Activated T-helper 17 cell treated with anti-CD3 and anti-CD28 coated beads, Interleukin-2, amount 50 U/mL, for 72 hours (primary cell): Measurements from ENCODE around the gene SETD2. TPM values are rescaled to one million over a fixed set of nuclear protein-coding genes. Genes with fewer than 3 reads are reported as not detected.

ENCODE experiments used
- ATAC-seq: fragments of 150-1000 bp; cut with Tn5 transposase; replicated peaks from 2 replicates; pipeline ENCODE4 v1.10.0; 2021; ENCODE audit warnings: mild to moderate bottlenecking, moderate library complexity
- H3K27ac Mint-ChIP-seq: one replicate; pipeline ENCODE4 v1.8.0; 2022; ENCODE audit warnings: mixed read lengths
- H3K27me3 Mint-ChIP-seq: one replicate; pipeline ENCODE4 v1.8.0; 2022; ENCODE audit warnings: mixed read lengths
- H3K36me3 Mint-ChIP-seq: one replicate; pipeline ENCODE4 v1.8.0; 2022; ENCODE audit warnings: low read depth, mild to moderate bottlenecking, mixed read lengths
- H3K4me1 Mint-ChIP-seq: one replicate; pipeline ENCODE4 v1.8.0; 2022; ENCODE audit warnings: mixed read lengths
- H3K4me3 Mint-ChIP-seq: one replicate; pipeline ENCODE4 v1.8.0; 2022; ENCODE audit warnings: mild to moderate bottlenecking, mixed read lengths
- H3K9me3 Mint-ChIP-seq: one replicate; pipeline ENCODE4 v1.8.0; 2022; ENCODE audit warnings: mixed read lengths
- total RNA-seq, 2 donors: library from RNA; stranded (reverse); gene quantifications; one replicate each; pipeline ENCODE4 v1.2.3, GENCODE V29; 2022

SETD2 gene
- total RNA-seq, 2 donors from 2014 or later, result 28.8 to 33.1 TPM

DNA sequence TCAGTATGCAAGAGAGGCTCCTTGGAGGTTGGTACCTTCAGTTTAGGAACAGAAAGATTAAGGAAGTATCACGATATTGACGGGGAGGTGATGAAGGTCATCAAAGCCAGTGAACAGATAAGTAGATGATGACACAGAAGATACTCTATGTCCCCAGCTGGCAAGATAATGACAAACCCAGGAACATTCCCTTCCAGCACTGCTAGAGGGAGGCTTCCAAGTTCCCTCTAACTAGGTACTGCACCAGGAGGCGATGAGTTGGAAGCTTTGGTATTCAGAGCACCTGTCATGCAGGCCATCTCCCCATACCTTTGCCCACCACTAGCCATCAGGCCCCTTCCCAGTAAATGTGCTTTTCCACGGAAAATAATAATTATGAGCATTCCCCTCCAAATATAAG, 143.6 kb downstream of the SETD2 start:
- Mint-ChIP-seq H3K9me3 (no peaks in the 10 kb centered on the region), H3K4me3 (peak overlapping the region; percentile 76), H3K27me3 (no peaks in the 10 kb centered on the region), H3K36me3 (peaks cover 42% of the 10 kb centered on the region), H3K27ac (peak overlapping the region; percentile 90), H3K4me1 (peaks cover 34% of the 10 kb centered on the region)
- ATAC-seq, result no peak

- Mint-ChIP-seq H3K4me3 (peak overlapping the region; percentile 76), H3K27ac (peak overlapping the region; percentile 90), H3K4me1 (peaks cover 31% of the 10 kb centered on the region), H3K36me3 (peaks cover 45% of the 10 kb centered on the region), H3K27me3 (no peaks in the 10 kb centered on the region), H3K9me3 (no peaks in the 10 kb centered on the region)
- ATAC-seq, result peak; percentile 84
Measured at GRCh38 chr3:47019201-47019600, 144.7 kb downstream of the SETD2 start.

DNA sequence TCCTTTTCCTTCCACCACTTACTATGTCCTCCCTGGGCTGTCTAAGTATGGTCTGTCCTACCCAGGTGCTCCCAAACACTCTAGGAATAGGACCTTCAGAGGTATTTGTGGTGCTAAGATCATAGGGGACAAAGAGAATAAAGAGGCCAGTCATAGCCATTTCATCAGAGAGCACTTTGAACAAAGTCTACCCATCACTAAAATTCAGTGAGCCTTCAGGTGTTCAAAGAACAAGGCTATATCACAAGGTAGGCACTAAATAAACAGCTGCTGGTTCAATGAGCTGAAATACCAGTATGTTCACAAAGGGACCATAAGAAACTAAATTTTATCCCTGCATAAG, 145.7 kb downstream of the SETD2 start:
- no peaks in the 10 kb centered on the region for H3K27me3 Mint-ChIP-seq
- peak overlapping the region; percentile 90 for H3K27ac Mint-ChIP-seq
- H3K9me3 Mint-ChIP-seq, result no peaks in the 10 kb centered on the region
- H3K4me1 Mint-ChIP-seq, result peaks cover 31% of the 10 kb centered on the region
- no peak for ATAC-seq
- peak overlapping the region; percentile 76 for H3K4me3 Mint-ChIP-seq
- peaks cover 48% of the 10 kb centered on the region for H3K36me3 Mint-ChIP-seq

DNA sequence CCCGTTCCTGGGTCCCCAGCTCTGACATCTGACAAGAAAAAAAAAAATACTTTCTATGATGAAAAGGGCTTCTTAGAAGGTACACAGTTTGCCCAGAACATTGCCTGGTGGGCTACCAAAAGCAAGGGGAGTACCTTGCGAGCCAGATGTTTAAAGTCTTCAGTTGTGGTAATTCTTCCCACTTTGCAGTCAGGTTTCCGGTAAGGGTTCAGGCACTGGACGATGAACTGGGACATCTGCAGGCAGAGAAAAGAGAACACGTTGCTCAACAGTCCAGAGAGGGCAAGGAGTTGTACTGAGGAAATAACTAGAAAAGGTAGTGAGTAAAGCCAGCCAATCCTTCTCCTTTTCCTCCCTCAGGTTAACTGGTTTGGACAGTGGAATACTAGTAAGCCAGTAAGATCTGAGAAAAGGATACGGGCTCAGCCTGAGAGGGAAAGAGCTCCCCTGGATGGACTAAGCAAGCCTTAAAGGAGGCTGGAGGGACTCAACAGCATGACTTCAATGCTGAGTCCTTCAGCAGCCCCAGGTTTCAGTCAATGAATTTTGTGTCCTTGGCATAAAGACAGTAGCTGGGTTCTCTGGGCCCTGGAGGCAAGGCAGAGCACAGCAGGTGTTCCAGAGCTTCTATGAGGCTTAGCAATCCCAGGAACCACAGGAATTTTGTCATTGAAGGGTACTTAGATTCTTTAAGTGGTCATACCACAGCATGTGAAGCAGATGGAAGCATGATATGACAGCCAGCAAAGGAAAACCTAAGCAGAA, 146.2 kb downstream of the SETD2 start:
- no peak for ATAC-seq
- Mint-ChIP-seq H3K27me3 (no peaks in the 10 kb centered on the region), H3K9me3 (no peaks in the 10 kb centered on the region), H3K36me3 (peaks cover 48% of the 10 kb centered on the region), H3K4me1 (peaks cover 31% of the 10 kb centered on the region), H3K27ac (peak overlapping the region; percentile 90), H3K4me3 (peak overlapping the region; percentile 76)

DNA sequence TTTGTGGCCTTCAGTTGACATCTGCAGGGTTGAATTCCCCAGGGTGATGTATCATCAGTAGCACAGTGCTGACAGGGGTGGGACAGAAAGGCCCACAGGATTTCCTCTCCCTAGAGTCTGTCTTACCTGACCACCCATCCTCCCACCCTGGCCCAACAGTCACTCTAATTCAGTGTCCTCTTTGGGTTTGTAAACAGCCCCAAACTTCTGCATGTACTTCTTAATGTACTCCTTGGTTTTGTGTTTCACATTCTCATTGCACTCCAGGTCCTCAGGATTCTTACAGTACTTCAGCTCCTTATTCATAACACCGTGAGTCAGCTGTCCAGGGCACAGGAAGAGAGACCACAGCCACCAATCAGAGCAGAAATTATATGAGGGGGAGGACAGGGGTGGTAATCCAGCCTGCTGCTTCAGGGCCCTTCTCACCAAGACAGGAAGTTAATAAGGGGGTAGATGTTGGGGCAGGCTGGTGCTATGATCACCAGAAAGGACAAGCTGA, 146.9 kb downstream of the SETD2 start:
- Mint-ChIP-seq H3K9me3 (no peaks in the 10 kb centered on the region), H3K4me3 (peak overlapping the region; percentile 76), H3K36me3 (peaks cover 48% of the 10 kb centered on the region), H3K4me1 (peaks cover 31% of the 10 kb centered on the region), H3K27ac (peak overlapping the region; percentile 90), H3K27me3 (no peaks in the 10 kb centered on the region)
- ATAC-seq, result peak; percentile 86

- H3K36me3 Mint-ChIP-seq, result peaks cover 48% of the 10 kb centered on the region
- no peaks in the 10 kb centered on the region for H3K9me3 Mint-ChIP-seq
- peaks cover 31% of the 10 kb centered on the region for H3K4me1 Mint-ChIP-seq
- H3K4me3 Mint-ChIP-seq, result peak overlapping the region; percentile 76
- peak overlapping the region; percentile 90 for H3K27ac Mint-ChIP-seq
- ATAC-seq, result no peak
- H3K27me3 Mint-ChIP-seq, result no peaks in the 10 kb centered on the region
Measured at GRCh38 chr3:47016086-47016933, 147.6 kb downstream of the SETD2 start.

- H3K36me3 Mint-ChIP-seq, result peaks cover 54% of the 10 kb centered on the region
- no peaks in the 10 kb centered on the region for H3K9me3 Mint-ChIP-seq
- peak overlapping the region; percentile 42 for H3K27ac Mint-ChIP-seq
- no peak overlapping the region for H3K4me3 Mint-ChIP-seq
- no peaks in the 10 kb centered on the region for H3K27me3 Mint-ChIP-seq
- ATAC-seq, result no peak
- H3K4me1 Mint-ChIP-seq, result peaks cover 35% of the 10 kb centered on the region
Measured at GRCh38 chr3:47015151-47015550, 148.8 kb downstream of the SETD2 start.

DNA sequence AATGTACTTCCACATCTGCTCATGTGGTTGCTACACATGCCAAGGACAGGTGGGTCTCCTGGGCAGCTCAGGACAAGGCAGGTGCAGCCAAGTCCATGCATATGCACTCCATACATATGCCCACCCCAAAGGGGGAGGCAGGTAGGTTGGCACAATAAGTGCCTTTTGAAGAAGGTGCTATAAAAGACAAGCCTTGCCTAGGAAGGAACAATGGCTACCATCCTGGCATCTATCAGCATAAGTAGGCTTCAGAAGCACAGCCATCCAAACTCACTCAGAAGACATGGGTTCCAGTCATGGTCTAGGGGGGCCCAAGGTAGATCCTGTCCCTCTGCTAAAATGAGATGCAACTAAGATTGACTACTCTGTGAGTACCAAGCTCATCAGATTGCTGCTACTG, 149.9 kb downstream of the SETD2 start:
- H3K9me3 Mint-ChIP-seq, result no peaks in the 10 kb centered on the region
- no peaks in the 10 kb centered on the region for H3K27me3 Mint-ChIP-seq
- peaks cover 48% of the 10 kb centered on the region for H3K36me3 Mint-ChIP-seq
- peaks cover 28% of the 10 kb centered on the region for H3K4me1 Mint-ChIP-seq
- H3K4me3 Mint-ChIP-seq, result no peak overlapping the region
- no peak for ATAC-seq
- H3K27ac Mint-ChIP-seq, result peak overlapping the region; percentile 36

- H3K9me3 Mint-ChIP-seq, result no peaks in the 10 kb centered on the region
- H3K27ac Mint-ChIP-seq, result peak overlapping the region; percentile 36
- peaks cover 45% of the 10 kb centered on the region for H3K36me3 Mint-ChIP-seq
- H3K4me3 Mint-ChIP-seq, result no peak overlapping the region
- no peaks in the 10 kb centered on the region for H3K27me3 Mint-ChIP-seq
- no peak for ATAC-seq
- H3K4me1 Mint-ChIP-seq, result peaks cover 21% of the 10 kb centered on the region
Measured at GRCh38 chr3:47013231-47013630, 150.7 kb downstream of the SETD2 start.

DNA sequence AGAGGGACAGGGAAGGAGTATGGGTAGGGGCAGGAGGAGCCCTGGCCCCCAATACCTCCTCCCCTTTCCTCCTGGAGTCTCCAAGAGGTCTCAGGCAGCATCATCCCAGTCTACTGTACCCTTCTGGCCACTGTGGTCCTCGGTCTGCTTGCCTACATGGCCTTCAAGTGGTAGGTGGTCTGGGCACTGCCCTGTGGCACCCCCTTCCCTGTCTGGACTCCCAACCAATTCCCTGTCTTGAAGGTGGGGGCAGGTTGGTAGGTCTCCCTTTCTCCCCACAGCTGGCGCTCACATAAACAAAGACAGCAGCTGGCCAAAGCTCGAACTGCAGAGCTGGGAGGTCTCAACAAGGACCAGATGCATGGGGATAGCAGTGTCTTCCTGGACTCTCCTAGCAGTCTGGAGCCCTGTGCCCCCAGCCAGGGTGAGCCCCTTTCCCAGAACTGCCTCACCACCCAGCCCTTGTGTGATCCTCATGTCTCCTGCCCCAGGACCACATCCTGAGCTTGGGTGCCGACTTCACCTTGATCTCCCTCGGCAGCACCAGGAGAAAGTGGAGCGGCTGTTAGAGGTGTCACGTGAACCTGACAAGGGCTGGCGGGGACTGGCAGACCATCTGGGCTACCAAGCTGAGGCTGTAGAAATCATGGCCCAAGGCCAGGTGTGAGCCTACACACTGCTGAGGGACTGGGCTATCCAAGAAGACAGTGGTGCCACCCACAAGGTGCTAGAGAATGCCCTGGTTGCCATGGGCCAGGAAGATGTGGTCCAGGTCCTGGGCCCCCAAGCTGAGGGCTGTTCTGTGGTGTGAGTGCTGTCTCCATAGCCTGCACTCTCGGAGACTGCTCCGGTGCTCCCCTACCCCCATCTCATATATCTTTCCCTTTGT, 151.3 kb downstream of the SETD2 start:
- H3K27ac Mint-ChIP-seq, result peak overlapping the region; percentile 36
- ATAC-seq, result no peak
- no peaks in the 10 kb centered on the region for H3K9me3 Mint-ChIP-seq
- H3K36me3 Mint-ChIP-seq, result peaks cover 45% of the 10 kb centered on the region
- H3K4me1 Mint-ChIP-seq, result peaks cover 17% of the 10 kb centered on the region
- no peaks in the 10 kb centered on the region for H3K27me3 Mint-ChIP-seq
- no peak overlapping the region for H3K4me3 Mint-ChIP-seq

DNA sequence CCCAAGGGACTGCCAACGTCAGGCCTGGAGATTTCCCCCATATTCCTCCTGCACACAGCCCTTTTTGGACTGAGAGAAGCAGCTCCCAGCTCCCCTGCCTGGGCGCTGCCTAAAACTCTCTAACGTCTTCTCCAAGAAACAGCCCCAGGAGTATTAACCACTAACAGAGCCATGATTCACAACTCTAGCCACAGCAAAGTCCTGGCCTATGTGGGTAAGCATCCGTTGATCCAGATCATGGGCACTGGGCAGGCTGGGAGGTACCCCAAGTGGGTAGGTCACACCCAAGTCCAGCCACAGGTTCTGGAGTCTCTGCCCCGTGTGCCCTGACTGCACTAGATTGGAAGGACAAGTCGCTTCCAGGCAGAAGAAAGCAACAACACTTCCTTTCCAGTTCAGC, 152.5 kb downstream of the SETD2 start:
- no peak overlapping the region for H3K4me3 Mint-ChIP-seq
- H3K27me3 Mint-ChIP-seq, result no peaks in the 10 kb centered on the region
- no peaks in the 10 kb centered on the region for H3K9me3 Mint-ChIP-seq
- ATAC-seq, result no peak
- H3K27ac Mint-ChIP-seq, result peak overlapping the region; percentile 36
- peaks cover 9% of the 10 kb centered on the region for H3K4me1 Mint-ChIP-seq
- H3K36me3 Mint-ChIP-seq, result peaks cover 45% of the 10 kb centered on the region

GRCh38 chr3:47010910-47011309, 153.0 kb downstream of the SETD2 start:
- Mint-ChIP-seq H3K36me3 (peaks cover 46% of the 10 kb centered on the region), H3K27ac (peak overlapping the region; percentile 36), H3K9me3 (no peaks in the 10 kb centered on the region), H3K4me3 (no peak overlapping the region), H3K4me1 (peaks cover 9% of the 10 kb centered on the region), H3K27me3 (no peaks in the 10 kb centered on the region)
- ATAC-seq, result no peak

DNA sequence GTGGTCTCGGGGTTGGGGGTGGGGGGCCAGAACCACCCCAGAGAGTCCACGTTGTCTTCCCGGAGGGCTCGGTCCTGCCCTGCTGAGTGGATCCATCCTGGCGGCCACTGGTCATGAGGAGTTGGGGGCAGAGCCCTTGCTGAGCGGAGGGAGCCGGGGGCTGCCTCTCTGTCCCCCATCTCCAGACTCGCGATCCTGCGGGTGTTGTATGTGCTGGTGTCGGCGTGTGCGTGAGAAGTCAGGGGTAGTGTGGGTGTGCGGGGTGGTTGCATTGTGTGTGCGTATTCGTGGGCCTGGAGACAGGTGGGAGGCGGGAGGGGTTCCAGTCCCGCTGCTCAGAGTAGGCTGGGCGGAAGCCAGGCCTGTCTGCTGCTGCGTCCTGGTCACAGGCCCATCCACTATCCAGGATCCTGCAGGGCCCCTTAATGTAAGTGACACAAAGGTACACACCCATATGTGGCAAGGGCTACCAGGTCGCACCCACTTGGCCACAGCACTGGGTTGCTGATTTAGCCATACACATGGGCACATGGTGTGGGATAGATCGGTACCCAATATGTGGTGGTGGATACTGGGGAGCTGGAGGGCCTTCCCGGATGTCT, 153.7 kb downstream of the SETD2 start:
- Mint-ChIP-seq H3K27ac (peak overlapping the region; percentile 36), H3K9me3 (no peaks in the 10 kb centered on the region), H3K36me3 (peaks cover 53% of the 10 kb centered on the region), H3K4me1 (peaks cover 5% of the 10 kb centered on the region), H3K4me3 (peak overlapping the region; percentile 26), H3K27me3 (no peaks in the 10 kb centered on the region)
- no peak for ATAC-seq
